Measurements from ENCODE around the gene KLHL42.

The KLHL42 gene

GRCh38 chr12:27785882-27786570 is 6.0 kb downstream of the KLHL42 start:
- Histone ChIP-seq H3K4me1 (peaks cover 13% of the 10 kb centered on the region), H3K9me3 (ENCODE audit: control insufficient read depth, low read length) (no peaks in the 10 kb centered on the region), H3K4me3 (ENCODE audit: low read depth, low read length) (no peak overlapping the region), H3K27me3 (ENCODE audit: control insufficient read depth, insufficient read depth, low read length) (no peaks in the 10 kb centered on the region), H3K4me2 (ENCODE audit: low read length) (no peak overlapping the region), H3K36me3 (ENCODE audit: control insufficient read depth, insufficient read depth, low read length) (no peaks in the 10 kb centered on the region), H3K27ac (no peak overlapping the region), H3K9ac (no peak overlapping the region), H3K79me2 (peaks cover 54% of the 10 kb centered on the region), H2AFZ (no peak overlapping the region)
- TF ChIP-seq CTCF (IDR thresholded peaks at IDR 0.05) = no peak

GRCh38 chr12:27787559-27787958 is 7.5 kb downstream of the KLHL42 start:
- no peak overlapping the region for H3K4me3 ChIP-seq (ENCODE audit: low read depth, low read length)
- H3K4me2 ChIP-seq (ENCODE audit: low read length) = no peak overlapping the region
- no peaks in the 10 kb centered on the region for H3K36me3 ChIP-seq (ENCODE audit: control insufficient read depth, insufficient read depth, low read length)
- H3K79me2 ChIP-seq = peaks cover 61% of the 10 kb centered on the region
- TF ChIP-seq CTCF (IDR thresholded peaks at IDR 0.05) = no peak
- no peak overlapping the region for H3K27ac ChIP-seq
- no peaks in the 10 kb centered on the region for H3K9me3 ChIP-seq (ENCODE audit: control insufficient read depth, low read length)
- H3K27me3 ChIP-seq (ENCODE audit: control insufficient read depth, insufficient read depth, low read length) = no peaks in the 10 kb centered on the region
- H3K9ac ChIP-seq = no peak overlapping the region
- no peak overlapping the region for H2AFZ ChIP-seq
- H3K4me1 ChIP-seq = peaks cover under 1% of the 10 kb centered on the region

GRCh38 chr12:27790179-27790578 is 10.1 kb downstream of the KLHL42 start:
- peaks cover 53% of the 10 kb centered on the region for H3K79me2 ChIP-seq
- H3K27ac ChIP-seq = no peak overlapping the region
- H3K27me3 ChIP-seq (ENCODE audit: control insufficient read depth, insufficient read depth, low read length) = no peaks in the 10 kb centered on the region
- no peak overlapping the region for H2AFZ ChIP-seq
- no peaks in the 10 kb centered on the region for H3K36me3 ChIP-seq (ENCODE audit: control insufficient read depth, insufficient read depth, low read length)
- H3K4me1 ChIP-seq = no peaks in the 10 kb centered on the region
- no peak overlapping the region for H3K9ac ChIP-seq
- TF ChIP-seq CTCF (IDR thresholded peaks at IDR 0.05) = no peak
- no peak overlapping the region for H3K4me3 ChIP-seq (ENCODE audit: low read depth, low read length)
- H3K9me3 ChIP-seq (ENCODE audit: control insufficient read depth, low read length) = no peaks in the 10 kb centered on the region
- H3K4me2 ChIP-seq (ENCODE audit: low read length) = no peak overlapping the region

GRCh38 chr12:27794818-27795584 is 15.0 kb downstream of the KLHL42 start:
- H2AFZ ChIP-seq = no peak overlapping the region
- H3K27me3 ChIP-seq (ENCODE audit: control insufficient read depth, insufficient read depth, low read length) = no peaks in the 10 kb centered on the region
- H3K9me3 ChIP-seq (ENCODE audit: control insufficient read depth, low read length) = no peaks in the 10 kb centered on the region
- no peak overlapping the region for H3K4me2 ChIP-seq (ENCODE audit: low read length)
- H3K79me2 ChIP-seq = peaks cover 15% of the 10 kb centered on the region
- H3K27ac ChIP-seq = no peak overlapping the region
- H3K4me3 ChIP-seq (ENCODE audit: low read depth, low read length) = no peak overlapping the region
- H3K36me3 ChIP-seq (ENCODE audit: control insufficient read depth, insufficient read depth, low read length) = no peaks in the 10 kb centered on the region
- no peak for TF ChIP-seq CTCF (IDR thresholded peaks at IDR 0.05)
- H3K9ac ChIP-seq = no peak overlapping the region
- no peaks in the 10 kb centered on the region for H3K4me1 ChIP-seq

All from parathyroid adenoma (tissue), 2 donors.